SW480 (cell line): ENCODE data around the gene ARHGEF10L.

Source experiments
- DNase-seq: peaks from one replicate; pipeline ENCODE4 v3.0.0-alpha.2; 2016; ENCODE audit warnings: low spot score

Gene ARHGEF10L

DNA sequence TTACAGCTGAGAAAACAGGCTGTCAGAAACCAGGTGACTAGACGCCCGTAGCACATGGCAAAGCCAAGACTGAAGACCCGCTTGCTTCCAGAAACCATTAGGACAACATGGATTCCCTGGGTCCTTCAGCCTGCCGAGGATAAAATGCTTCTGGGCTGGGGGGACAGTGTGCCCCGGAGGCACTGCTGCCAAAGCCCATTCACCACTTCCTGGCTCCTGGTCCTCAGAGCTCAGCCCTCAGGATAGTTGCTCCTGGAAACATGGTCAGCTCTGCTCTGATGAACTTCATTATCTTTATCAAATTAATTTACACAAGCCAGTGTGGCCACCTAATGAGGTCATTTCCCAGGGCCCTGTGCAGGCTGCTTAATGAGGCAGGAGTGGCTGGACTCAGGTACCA is 174.5 kb downstream of the ARHGEF10L start:
- DNase-seq = no peak

DNA sequence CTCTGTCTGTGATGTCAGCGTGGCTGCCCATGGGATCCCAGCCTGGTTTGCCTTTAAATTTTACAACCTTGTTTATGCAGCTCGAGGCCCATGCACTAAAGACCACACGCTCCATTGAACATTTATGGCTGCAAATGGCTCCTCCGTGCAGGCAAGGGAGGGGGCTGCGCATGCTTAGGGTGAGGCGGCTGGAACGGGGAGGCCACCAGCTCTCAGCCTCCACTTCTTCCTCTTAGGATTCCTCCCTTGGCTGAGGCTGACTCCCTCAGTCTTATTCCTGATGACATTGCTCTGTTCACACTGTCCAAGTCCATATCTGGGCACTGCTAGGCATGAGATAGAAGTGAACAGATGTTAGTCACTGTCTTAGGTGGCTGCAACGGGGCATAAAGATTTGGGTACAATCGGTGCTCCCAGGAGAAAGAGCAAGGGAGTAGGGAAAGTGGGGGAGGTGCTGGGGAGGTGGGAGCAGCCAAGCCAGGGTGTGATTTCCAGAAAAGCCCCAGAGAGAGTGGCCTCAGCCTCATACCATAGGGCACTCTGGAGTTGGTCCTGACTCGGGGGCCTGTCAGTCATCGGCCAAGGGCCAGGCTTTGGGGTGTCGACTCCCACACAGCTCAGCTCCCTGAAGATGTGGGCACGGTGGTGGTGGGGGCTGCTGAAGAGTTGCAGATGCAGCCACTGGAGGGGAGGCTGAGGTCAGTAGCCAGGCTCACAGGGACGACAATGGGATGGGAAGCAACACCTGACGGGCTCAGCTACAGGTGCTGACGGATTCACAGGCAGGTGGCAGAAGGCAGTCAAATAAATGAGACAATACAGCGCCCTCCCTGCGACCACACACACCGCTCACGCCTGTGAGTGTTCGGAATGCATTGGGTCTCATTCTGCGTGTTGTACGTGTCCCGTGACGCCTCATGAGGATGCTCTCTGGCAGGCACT is 178.4 kb downstream of the ARHGEF10L start:
- DNase-seq = no peak

DNA sequence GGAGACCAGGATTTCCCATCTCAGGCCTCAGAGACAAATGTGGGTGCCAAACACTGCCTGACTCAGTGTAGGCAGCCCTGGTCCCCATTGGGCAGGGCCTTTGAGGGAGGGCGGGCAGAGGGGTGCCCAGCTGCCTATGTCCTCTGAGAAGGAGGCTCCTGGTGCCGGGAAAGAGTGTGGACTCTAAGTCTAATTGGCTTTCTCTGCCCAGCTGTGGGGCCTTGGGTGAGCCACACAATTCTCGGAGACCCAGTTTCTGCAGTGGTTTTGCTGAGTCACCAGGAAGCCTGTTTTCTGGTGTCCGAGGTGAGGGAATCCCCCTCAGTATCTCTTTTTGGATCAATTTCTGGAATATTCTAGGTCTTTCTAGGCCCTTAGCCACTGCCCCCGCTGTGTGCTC is 180.4 kb downstream of the ARHGEF10L start:
- no peak for DNase-seq

DNA sequence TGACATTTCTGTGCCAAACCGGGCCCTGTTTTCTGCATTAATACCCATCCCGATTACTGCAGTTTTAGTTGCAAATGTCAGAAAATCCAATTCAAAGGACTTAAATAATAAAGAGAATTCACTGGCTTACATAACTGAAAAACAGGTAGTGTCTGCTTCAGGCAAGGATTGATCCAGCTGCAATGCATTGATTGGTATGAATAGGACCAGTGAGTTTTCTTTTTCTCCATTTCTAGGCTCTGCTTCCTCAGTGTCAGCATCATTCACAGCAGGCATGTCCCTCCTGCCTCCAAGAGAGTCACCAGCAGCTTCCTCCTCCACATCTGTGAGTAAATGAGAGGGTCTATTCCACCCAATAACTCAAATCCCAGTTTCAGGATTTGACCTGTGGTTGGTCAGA is 181.9 kb downstream of the ARHGEF10L start:
- no peak for DNase-seq

DNA sequence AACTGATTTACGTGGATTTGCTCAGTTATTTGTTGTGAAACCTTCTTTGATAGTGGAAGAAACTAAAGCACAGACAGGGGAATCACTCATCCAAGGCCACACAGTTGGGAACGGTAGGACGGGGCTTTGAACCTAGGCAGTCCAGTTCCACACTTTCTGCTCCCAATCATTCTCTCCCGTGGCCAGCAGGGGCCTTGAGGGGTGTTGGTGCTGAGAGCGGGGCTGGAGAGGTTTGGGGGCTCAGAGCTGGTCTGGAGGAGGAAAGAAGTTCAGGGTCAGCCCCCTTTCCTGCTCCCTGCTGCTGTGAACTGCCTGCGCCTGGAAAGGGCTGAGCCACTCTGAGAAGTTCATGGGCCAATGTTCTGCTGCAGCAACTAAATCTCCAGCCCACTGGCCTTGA is 184.2 kb downstream of the ARHGEF10L start:
- DNase-seq = no peak

DNA sequence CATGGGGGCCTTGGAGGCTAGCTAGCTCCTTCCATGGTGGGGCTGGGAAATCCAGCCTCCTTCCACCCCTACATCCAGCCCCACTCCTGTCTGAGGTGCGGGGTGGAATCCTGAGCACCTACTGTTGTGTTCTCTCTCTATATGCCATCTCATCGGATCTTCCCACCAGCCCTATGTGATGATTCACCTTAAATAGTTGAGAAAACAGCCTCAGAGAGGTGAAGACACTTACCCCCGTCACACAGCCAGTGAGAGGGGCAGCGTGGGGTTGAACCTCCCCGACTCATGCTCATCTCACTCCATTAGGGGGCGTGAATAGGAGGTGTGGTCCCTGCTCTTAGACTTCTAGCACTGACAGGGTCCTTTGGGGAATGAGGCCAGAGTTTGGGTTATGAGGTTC is 184.7 kb downstream of the ARHGEF10L start:
- DNase-seq = no peak

DNA sequence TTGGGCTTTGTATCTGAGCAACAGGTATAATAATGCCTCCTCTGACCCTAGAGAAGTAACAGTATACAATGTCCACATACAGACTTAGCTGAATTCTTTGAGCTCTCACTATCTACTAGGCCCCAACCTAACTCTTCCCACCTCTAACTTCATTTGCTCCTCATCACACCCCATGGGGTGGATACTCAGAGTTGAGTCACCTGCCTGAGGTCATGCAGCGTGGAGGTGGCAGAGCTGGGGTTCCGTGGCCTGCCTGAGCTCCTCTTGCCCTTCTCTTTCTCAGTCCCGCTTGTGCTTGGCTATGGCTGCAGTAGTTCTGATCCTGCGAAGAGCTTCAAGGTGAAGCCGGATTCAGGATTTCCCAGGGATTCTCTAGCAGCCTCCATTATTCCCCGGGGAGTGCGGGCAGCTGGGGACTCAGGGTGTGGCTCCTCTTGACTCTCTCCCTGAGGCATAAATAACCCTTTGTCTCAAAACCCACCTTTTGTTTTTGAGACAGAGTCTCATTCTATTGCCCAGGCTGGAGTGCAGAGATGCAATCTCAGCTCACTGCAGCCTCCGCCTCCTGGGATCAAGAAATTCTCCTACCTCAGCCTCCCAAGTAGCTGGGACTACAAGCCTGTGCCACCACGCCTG is 185.7 kb downstream of the ARHGEF10L start:
- peak; percentile 22 for DNase-seq

DNA sequence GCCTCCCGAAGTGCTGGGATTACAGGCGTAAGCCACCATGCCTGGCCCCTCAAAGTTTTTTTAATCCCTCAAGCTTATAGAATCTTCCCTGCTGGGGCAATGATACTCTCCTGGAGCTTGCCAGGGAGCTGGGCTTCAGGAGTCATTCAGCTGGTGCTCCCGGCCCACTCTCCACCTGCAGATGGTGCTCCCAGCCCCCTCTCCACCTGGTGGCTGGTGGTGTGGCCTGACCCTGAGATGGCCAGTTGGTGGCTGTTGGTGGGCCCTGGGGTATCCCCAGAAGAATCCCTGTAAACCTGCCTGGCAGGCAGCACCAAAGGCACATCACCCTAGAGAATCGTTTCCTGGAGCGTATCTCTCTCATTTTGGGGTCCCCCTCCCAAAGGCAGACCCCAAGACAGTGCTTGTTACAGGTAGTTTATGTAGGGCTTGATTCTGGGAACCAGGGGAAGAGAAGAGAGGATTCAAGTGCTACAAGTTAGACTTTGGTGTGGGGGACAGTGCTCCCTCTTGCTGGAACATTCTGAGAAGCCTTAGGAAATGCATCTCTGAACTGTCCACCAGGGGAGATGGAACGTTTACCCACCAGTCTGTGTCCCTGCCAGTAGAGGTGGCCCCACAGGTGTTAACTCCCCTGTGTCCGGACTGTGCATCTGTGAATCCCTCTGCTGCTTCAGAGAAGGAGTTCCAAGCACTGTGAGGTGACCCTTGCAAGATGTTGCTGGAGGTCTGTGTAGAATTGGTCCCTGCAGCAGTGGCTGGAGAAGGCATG is 186.5 kb downstream of the ARHGEF10L start:
- no peak for DNase-seq

DNA sequence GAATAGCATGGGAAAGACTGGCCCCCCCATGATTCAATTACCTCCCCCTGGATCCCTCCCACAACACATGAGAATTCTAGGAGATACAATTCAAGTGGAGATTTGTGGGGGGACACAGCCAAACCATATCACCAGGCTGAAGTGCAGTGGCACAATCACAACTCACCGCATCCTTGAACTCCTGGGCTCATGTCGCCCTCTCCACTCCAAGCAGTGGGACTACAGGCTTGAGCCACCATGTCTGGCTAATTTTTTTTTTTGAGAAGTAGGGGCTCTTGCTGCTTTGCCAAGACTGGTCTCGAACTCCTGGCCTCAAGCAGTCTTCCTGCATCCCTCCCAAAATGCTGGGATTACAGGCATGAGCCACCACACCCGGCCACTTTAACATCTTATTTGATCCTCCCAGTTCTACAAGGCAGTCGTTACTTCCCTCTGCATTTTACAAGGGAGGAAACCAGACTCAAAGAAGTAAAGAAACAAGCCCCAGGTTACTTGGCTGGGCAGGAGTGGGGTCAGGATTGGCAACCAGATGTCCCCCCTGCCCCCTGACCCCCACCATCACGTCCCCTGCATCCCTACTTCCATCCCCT is 188.7 kb downstream of the ARHGEF10L start:
- DNase-seq = no peak

DNA sequence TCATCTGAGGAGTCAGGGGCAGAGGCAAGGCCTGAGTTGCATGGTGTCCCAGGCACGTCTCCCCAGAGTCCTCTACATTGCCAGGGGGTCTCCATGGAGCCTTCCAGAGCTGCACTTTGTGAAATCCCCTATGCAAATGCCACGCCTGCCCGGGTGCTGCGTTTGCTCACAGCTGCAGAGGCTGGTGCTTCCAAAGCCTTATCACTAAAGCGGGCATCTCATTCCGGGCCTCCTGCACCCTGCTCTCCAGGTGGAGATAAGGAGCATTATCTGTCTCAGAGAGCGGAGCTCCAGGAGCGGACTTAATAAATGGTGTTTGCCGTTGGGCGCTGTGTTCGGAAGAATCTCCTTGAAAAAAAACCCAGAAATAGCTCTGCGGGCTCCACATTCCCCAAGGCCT is 189.8 kb downstream of the ARHGEF10L start:
- DNase-seq = no peak

DNA sequence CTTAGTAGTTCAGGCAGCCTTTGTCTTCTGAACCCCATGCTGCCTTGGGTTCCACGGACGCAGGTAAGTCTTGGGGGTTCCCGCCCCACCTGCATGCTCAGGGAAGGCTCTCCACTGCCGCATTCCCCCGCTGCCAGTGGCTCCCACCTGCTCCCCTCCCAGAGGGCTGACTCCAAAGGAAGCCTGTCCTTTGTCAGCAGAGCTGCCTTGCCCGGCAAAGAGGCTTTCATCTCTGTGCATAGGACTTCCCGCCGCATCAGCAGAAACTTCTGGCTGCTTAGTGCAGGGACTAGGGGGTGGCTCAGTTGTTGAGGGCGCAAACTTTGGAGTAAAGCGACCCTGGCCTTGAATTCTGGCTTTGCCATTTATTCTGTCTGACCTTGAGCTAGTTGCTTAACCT is 190.4 kb downstream of the ARHGEF10L start:
- DNase-seq = no peak

DNA sequence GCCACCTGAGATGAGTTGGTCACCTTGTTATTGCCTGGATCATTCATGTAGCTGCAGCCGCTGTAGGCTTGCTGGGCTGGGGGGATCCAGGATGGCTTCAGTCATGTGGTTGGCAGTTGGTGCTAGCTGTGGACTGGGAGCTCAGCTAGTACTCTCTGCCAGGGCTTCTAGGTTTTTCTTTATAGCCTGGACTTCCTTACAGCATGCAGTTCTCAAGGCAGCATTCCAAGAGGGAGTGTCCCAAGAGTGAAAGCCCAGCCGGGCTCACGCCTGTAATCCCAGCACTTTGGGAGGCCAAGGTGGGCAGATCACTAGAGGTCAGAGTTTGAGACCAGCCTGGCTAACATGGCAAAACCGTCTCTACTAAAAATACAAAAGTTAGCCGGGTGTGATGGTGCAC is 192.0 kb downstream of the ARHGEF10L start:
- no peak for DNase-seq

DNA sequence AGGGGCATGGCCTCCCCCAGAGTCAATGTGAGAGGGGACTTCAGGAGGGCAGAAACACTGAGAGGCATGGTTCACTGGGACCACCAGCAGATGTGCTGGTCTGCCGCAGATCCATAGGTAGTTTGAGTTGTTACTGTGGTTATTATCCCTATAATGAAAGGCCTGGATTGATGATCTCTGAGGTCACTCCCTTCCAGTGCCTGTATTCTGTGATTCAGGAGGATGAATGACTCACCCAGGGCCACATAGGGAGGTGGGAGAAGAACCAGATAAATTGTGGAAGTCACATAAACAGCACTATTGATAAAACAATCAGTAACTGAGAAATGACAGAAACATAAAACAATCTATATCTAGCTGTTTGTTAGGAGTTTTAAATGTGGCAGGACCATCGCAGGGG is 193.0 kb downstream of the ARHGEF10L start:
- DNase-seq = no peak

DNA sequence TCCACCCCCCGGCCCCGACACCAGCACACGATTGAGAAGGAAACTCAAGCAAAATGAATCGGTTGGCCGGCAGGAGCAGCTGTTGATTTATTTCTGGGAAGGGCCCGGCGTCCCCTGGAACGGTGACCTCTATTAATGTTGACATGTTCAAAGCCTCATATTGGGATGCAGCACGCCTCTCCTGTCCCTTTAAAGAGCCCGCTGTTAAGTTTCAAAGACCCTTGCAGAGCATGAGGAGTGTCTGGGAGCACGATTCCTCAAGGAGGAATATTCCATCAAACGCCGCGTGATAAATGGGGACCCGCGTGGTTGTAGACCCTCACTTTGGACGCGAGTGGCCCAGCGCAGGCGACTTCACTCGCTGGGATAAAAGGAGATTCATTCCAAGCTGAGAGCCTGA is 194.2 kb downstream of the ARHGEF10L start:
- DNase-seq = no peak

DNA sequence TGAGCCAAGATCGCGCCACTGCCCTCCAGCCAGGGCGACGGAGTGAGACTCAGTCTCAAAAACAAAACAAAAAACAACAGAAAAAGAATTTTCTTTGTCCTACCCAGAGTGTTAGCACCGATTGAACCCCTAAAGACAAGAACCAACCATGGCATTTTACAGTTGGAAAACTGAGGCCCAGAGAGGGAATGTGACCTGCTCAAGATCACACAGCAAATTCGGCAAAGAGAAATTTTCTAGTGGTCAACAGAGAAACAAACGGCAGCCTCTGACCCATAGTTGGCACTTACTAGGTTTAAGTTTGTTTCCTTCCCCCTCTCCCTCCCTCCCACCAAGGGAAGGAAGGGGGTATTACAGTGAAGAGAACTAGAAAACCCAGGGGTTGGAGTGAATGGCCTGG is 195.1 kb downstream of the ARHGEF10L start:
- DNase-seq = no peak

DNA sequence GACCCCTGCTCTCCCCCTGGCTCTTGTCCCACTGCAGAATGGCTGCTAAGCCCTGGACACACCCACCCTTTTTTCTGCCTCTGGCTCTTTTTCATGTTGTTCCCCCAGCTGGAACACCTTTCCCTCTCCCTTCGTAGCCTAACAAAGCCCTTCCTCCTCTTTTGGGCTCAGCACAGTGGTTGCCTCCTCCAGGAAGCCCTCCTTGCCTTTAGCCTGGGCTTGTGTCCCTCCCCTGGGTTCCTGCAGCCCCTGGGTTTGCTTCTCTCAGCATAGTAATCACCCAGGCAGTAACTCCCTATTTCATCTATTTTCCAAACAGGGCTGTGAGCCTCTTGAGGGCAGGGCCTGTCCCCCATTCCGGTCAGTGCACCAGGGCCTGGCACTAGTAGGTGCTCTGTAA is 195.8 kb downstream of the ARHGEF10L start:
- no peak for DNase-seq

DNA sequence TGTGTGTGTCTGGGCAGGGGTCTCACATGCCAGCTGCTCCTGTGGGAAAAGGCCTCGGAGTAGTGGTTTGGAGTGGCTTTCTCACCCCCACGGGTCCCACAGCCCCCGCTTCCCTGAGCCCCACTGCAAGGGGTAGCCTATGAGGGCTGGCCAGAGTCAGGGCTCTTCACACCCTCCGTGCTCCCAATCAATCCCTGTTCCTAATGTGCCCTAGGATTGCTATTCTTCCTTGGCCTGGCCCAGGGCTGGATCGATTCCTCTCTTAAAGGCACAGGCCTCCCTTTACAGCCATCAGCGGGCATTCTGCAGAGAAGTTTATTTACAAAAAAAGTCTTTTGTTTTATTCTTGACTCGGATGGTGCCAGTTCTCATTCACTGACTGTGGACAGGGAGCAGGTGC is 196.3 kb downstream of the ARHGEF10L start:
- no peak for DNase-seq

DNA sequence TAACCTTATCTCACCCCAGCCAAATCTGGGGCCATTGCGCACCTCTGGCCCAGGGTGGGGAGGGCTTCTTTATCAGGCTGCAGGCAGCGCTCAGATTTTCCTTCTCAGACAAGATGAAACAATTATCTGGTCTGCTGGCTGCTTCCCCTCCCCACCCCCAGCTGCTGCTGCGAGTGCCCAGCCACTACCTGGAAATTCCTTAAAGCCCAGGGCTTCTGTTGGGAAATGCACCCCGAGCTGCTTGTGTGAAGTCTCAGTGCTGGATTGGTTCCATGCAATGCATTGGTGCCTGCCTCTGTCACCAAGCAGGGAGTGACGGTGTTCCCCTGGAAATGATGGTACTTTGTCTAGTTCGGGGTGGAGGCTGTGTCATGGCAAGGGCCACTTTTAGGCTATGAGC is 197.1 kb downstream of the ARHGEF10L start:
- no peak for DNase-seq

DNA sequence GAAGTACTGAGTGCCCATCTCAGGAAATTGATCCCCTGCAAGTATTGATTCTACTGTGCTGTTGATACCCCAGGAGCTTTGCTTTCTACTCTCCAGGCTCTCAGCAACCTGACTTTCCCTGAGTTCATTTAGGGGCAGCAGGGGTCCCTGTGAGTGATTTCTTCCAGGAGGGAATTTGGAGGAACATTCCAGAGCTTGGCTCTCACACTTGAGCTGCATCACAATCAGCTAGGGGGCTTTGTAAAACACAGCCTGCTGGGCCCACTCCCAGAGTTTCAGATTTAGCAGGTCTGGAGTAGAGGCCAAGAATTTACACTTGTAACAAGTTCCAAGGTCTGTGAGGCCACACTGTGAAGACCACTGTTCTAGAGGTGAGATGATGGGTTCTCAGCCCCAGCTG is 199.6 kb downstream of the ARHGEF10L start:
- no peak for DNase-seq

DNA sequence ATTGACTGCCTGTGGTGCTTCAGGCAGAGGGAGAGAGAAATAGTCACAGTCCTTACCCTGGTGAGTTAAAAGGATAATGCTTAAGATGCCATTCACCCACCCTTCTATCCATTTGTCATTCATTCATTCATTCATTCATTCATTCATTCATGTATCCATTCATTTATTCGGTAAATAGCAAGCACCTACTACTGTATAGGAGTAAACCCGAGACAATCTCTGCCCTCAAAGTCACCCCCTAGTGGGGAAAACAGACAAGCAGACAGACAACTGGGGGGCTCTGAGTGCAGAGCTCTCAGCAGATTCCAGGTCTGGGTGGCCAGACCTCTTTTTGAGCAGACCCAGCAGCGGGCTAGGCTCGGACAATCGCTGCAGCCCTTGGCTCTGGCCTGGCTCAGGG is 201.6 kb downstream of the ARHGEF10L start:
- DNase-seq = no peak

DNA sequence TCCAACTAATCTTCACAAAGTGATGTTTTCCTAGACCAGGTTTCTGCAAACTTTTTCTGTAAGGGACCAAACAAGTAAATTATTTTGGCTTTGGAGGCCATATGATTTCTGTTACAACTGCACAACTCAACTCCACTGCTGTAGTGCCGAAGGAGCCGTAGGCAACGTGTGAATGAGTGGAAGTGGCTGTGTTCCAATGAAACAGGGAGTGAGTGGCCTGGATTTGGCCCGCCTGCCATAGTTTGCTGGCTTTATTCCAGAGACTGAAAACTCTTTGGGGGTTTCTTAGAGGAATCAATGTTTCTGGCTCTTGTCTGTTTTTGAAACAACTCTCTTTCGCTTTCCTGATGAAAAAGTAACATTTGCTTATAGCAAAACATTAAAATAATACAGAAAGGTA is 203.1 kb downstream of the ARHGEF10L start:
- DNase-seq = no peak

DNA sequence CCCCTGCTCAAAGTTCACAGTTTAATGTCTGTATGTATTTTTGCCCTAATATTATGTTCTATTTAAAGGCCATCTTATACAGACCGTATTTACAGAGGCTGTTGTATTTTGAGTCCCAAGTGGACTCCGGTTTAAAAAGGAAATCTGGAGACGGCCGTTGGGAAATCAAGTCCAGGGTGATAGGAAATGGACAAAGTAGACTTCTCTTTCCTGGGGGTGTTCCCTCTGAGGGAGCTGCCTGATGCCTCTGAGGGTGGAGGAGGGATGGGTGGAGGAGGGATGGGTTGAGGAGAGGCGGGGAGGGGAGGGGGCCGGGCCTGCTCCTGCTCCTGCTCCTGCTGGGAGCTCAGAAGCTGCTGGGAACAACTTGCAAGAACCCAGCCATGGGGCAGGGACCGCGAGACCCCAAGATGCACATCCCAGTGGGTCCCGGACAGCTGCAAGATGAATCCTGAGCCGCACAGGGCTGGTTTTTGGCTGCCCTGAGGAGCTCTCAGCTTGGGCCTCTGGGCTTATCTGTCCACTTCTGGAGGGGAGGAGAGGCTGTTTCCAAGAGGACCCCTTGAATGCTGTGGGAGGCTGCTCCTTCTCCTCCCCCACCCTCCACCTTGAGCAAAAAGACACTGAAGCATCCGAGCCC is 203.6 kb downstream of the ARHGEF10L start:
- no peak for DNase-seq
